Measurements from ENCODE around the gene MAGI2. TPM values are rescaled to one million over a fixed set of nuclear protein-coding genes. Genes with fewer than 3 reads are reported as not detected.

Gene MAGI2
- total and polyA plus RNA-seq, 2 of the 13 experiments (the other 11 are each of a cell fraction or from before 2014, with no cell fraction given) = 1.5 to 3.8 TPM

- no peak overlapping the region for H2AFZ ChIP-seq (ENCODE audit: low read length)
Measured at GRCh38 chr7:78638364-78638763, 815.1 kb downstream of the MAGI2 start.

More at GRCh38 chr7:78638364-78638763, 815.1 kb downstream of the MAGI2 start:
- intact Hi-C loops (cut with micrococcal nuclease; ENCODE audit: unreplicated experiment) = no loop called here
- Histone ChIP-seq H3K9ac (ENCODE audit: insufficient read depth, low read depth, low read length) (no peak overlapping the region), H3K27me3 (ENCODE audit: control insufficient read depth in 1 of 2, insufficient read depth in 2 of 2, low read length in 2 of 2) (no peaks in the 10 kb centered on the region; a peak in 1 of 5 replicates), H3K36me3 (replicated peaks in 1 of 2; ENCODE audit: control insufficient read depth in 1 of 2, insufficient read depth in 2 of 2, low read length in 2 of 2) (no peaks in the 10 kb centered on the region), H3K79me2 (ENCODE audit: insufficient read depth, low read length) (no peaks in the 10 kb centered on the region), H3K9me3 (ENCODE audit: low read length) (no peaks in the 10 kb centered on the region), H4K20me1 (ENCODE audit: insufficient read depth, low read length) (no peaks in the 10 kb centered on the region), H3K4me1 (ENCODE audit: insufficient read depth, low read length) (no peaks in the 10 kb centered on the region), H3K4me3 (replicated peaks in 1 of 3; ENCODE audit: insufficient read depth in 1 of 3, low read depth in 2 of 3, low read length in 3 of 3) (no peak overlapping the region), H3K27ac (ENCODE audit: extremely low read length, insufficient read depth, low read length) (no peak overlapping the region), H3K4me2 (ENCODE audit: low read depth, low read length) (no peak overlapping the region)
- TF ChIP-seq THAP8 (CRISPR knock-in tag; IDR thresholded peaks at IDR 0.05; ENCODE audit: borderline replicate concordance) = no peak
- TF ChIP-seq CBX5 (CRISPR knock-in tag; IDR thresholded peaks at IDR 0.05; ENCODE audit: borderline replicate concordance) = no peak
- TF ChIP-seq KDM5A (IDR thresholded peaks at IDR 0.05; ENCODE audit: borderline replicate concordance, low read length) = no peak
- no peak for TF ChIP-seq DMAP1 (CRISPR knock-in tag; IDR thresholded peaks at IDR 0.05)
- no peak for TF ChIP-seq SSRP1 (CRISPR knock-in tag; IDR thresholded peaks at IDR 0.05)
- TF ChIP-seq RNF219 (CRISPR knock-in tag; IDR thresholded peaks at IDR 0.05) = no peak
- TF ChIP-seq ZNF615 (CRISPR knock-in tag; IDR thresholded peaks at IDR 0.05; ENCODE audit: borderline replicate concordance) = no peak
- no peak for TF ChIP-seq ZNF256 (CRISPR knock-in tag; conservative IDR thresholded peaks at IDR 0.05)
- TF ChIP-seq ZNF737 (CRISPR knock-in tag; IDR thresholded peaks at IDR 0.05; ENCODE audit: borderline replicate concordance) = no peak
- TF ChIP-seq CSRNP2 (CRISPR knock-in tag; conservative IDR thresholded peaks at IDR 0.05; ENCODE audit: low read depth) = no peak
- TF ChIP-seq NR3C1 (CRISPR knock-in tag; IDR thresholded peaks at IDR 0.05) = no peak
- TF ChIP-seq STAT5B (CRISPR knock-in tag; IDR thresholded peaks at IDR 0.05) = no peak
- TF ChIP-seq ZNF224 (CRISPR knock-in tag; IDR thresholded peaks at IDR 0.05) = no peak
- TF ChIP-seq ZNF550 (CRISPR knock-in tag; IDR thresholded peaks at IDR 0.05; ENCODE audit: borderline replicate concordance) = no peak
- no peak for TF ChIP-seq YEATS2 (CRISPR knock-in tag; IDR thresholded peaks at IDR 0.05; ENCODE audit: borderline replicate concordance)
- no peak for TF ChIP-seq JUNB (CRISPR knock-in tag; IDR thresholded peaks at IDR 0.05; ENCODE audit: borderline replicate concordance)
- TF ChIP-seq NR2F6 (IDR thresholded peaks at IDR 0.05) = no peak
- TF ChIP-seq NR2F6 (CRISPR knock-in tag; IDR thresholded peaks at IDR 0.05) = no peak
- TF ChIP-seq ZNF17 (CRISPR knock-in tag; IDR thresholded peaks at IDR 0.05) = no peak
- DNase-seq (ENCODE audit: low spot score) (no peak), ATAC-seq (no peak), FAIRE-seq (no peak)
- BruUV-seq (replicated peaks) = no TSS peak
- CTCF ChIA-PET (ENCODE audit: low intra/inter-chr PET ratio, low total read pairs) = no interaction called here
- POLR2A ChIA-PET = no interaction called here
- in situ Hi-C loops (cut with HindIII; ENCODE audit: extremely low pct_ligation_motif_present, low pct_unique_long_range_greater_than_20kb) = no loop called here
